HG03139 (cell line): ENCODE measurements around the gene GULP1.

ENCODE experiments used
- ATAC-seq: cut with Tn5 transposase; IDR thresholded peaks from one replicate; pipeline ENCODE4 v1.9.1; 2021; ENCODE audit not compliant: unreplicated experiment

The GULP1 gene

DNA sequence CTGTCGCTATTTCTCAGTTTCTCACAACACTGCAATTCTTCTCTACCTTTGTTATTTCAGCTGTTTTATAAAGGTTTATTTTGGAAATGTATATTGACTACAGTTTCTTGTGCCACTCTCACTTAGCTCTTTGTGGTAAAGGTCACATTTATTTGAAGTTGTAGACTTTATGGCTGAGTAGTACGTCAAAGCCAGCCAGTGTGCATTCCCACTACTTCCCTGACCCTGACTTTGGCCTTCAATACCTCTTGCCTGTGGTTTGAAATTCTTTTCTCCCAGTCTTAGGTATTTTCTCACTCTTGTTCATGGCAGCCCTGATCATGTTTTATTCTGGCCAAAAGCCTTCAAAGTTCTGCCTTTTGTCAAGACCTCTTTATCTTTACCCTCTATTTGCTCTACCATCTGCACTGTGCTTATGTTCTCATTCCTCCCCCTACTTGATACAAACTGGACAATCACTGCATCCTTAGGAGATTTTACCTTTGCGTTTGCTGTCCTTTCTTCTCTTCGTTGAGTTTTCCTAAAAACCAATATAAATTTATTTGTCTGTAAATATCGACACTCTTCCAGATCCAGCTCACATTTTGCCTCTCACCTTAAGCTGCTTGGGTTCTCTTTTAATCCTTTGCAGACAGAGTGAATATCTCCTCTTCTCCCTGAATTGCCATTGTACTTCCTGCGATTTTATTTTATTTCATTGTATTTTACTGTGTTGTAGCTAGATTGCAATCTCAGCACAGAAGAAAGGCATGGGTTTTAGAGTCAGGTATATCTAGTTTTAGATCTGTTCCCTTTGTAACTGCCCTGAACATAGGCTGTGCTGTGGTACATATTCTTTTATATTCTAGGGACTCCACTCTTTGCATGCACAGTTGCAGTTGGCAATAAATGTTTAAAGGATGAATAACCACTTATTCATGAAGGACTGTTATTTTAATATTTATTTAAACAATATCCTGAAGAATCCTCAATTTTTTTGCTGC, 31.2 kb downstream of the GULP1 start:
- no peak for ATAC-seq

GRCh38 chr2:188324067-188324466, 32.4 kb downstream of the GULP1 start:
- ATAC-seq: no peak

DNA sequence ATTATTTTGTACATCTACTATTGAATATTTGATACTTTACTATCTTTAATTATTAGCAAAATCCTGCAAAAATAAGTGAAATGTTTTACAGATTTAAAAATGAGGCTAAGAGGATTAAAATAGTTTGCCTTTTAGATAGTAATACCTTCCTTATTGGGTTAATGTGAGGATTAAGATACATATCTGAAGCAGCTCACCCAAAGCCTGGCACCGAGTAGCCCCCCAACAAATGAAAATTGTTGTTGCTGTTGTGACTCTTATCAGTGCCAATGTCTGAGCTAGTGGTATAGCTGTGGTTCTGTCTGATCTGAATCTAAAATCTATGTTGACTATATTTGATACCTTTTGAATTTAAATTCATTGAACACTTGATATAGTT, 34.6 kb downstream of the GULP1 start:
- ATAC-seq: no peak

- no peak for ATAC-seq
These were observed 35.1 kb downstream of the GULP1 start for GRCh38 chr2:188326669-188327301.

- no peak for ATAC-seq
These were observed 36.0 kb downstream of the GULP1 start for GRCh38 chr2:188327518-188328213.

DNA sequence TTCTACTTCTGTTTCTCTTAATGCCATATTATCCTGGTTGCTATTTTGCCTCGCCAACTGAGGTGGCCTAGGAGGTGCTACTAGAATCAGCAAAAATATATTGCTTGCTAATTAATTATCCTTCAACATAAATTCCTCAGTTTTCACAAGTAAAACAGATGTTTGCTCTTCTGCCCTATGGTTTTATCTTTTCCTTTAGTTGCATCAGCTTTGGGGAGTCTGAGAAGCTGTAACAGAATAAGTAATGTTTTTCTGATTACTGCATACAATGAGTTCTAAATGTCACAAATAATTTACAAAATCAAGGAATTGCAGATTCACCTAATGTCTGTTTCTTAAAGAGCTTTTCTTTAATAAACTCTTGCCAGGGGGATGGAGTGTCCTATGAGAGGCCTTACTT, 36.7 kb downstream of the GULP1 start:
- ATAC-seq: no peak

GRCh38 chr2:188330316-188331053, 38.8 kb downstream of the GULP1 start:
- no peak for ATAC-seq

DNA sequence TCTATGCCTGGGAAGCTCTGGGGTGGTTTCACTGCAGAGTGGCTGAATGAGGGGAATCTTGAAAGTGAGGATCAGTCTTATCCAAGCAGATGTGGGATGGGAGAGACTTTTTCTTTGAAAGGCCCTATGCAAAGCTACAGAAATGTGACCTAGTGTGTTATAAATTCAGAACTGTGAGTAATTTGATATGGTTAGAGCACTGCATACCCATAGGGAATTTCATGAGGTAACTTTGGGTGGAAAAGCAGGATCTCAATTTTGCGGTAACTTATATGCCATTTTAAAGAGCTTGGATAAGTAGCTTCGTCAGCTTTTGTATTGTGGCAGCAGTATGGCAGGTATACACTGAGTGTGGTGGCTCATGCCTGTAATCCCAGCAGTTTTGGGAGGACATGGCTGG, 40.9 kb downstream of the GULP1 start:
- ATAC-seq: no peak

- no peak for ATAC-seq
These were observed 42.3 kb downstream of the GULP1 start for GRCh38 chr2:188333751-188334524.

- ATAC-seq: no peak
These were observed 46.8 kb downstream of the GULP1 start for GRCh38 chr2:188338463-188338862.

GRCh38 chr2:188340257-188340656, 48.6 kb downstream of the GULP1 start:
- ATAC-seq: no peak

DNA sequence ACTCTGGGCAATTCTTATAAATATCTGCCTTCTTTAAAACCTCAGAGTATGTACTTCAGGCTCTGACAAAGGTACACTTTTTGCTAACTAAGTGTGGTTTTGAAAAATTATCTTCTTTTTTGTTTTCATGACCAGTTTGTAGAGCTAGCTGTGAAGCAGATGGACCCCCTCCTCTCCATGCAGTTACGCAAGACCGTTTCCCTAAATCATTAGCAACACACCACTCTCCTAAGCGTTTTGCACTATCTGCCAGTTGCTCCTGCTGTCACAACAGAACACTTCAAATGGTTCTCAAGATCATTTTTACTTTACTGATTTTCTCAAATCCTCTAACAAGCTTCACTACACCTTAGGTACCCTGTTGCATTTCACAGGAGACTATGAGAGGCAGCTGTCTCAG, 53.3 kb downstream of the GULP1 start:
- no peak for ATAC-seq

DNA sequence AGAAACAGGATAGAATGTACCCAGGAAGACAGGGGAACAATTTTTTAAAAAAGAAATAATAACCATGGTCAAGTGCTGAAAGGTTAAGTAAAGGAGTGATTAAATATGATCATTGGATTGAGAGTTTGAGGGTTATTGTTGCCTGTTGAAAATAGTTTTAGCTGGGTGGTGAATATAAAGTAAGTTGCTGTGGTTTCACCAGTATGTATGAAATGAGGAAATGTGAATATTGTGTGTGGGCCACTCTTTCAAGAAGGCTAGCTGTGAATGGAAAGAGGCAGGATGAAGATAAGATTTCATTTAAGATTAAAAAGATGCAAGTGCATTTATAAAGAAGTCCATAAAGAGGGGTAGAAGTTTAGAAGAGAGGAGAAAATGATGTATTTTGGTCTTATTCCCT, 53.8 kb downstream of the GULP1 start:
- no peak for ATAC-seq

- no peak for ATAC-seq
These were observed 54.3 kb downstream of the GULP1 start for GRCh38 chr2:188345831-188346458.

- ATAC-seq: no peak
These were observed 57.3 kb downstream of the GULP1 start for GRCh38 chr2:188349019-188349418.

GRCh38 chr2:188353282-188353681, 61.6 kb downstream of the GULP1 start:
- no peak for ATAC-seq

GRCh38 chr2:188360485-188361263, 69.0 kb downstream of the GULP1 start:
- ATAC-seq: no peak

DNA sequence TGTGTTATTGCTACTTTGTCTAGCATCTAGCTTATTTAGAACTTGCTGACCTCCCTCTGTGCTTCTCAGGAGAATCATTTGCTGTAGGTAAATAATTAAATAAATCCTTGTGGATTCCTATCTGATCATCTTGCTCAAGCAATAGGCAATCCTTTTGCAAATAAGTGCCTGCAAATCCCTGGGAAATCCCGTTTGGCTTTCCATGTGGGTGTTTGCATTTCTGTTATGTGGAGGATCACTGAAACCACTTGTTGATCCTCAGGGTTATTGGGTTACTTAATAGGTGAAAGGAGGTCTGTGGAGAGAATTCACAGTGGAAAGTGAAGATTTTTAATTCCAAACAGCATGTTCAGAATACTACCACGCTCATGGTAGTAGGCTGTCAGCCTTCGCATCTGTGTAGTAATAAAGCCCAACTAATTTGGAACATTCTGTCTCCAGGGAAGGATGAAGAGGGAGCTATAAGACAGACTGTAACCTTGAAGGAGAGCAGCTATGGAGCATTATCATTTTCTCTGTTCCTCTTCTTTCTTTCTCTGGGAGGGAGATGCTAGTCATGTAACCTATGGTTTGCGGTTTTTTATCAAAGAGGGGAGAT, 72.5 kb downstream of the GULP1 start:
- ATAC-seq: no peak
